Measurements from ENCODE around the gene RPS16. TPM values are rescaled to one million over a fixed set of nuclear protein-coding genes. Genes with fewer than 3 reads are reported as not detected.
A peak's percentile ranks its signal among the peaks of the same experiment; 100 is the strongest.

The RPS16 gene
- total and polyA plus RNA-seq, 9 of the 15 experiments (the other 6 are each of a cell fraction or from before 2014, with no cell fraction given): 82.6 to 3,671 (median 2,204) TPM

- TF ChIP-seq NUFIP1 (IDR thresholded peaks at IDR 0.05; ENCODE audit: partially characterized antibody) (no peak), ZNF23 (CRISPR knock-in tag; IDR thresholded peaks at IDR 0.05) (no peak), WHSC1 (IDR thresholded peaks at IDR 0.05; ENCODE audit: low read length) (no peak), HDAC8 (tag; IDR thresholded peaks at IDR 0.05) (no peak), NFRKB (IDR thresholded peaks at IDR 0.05; ENCODE audit: low read depth) (no peak), ATF7 (IDR thresholded peaks at IDR 0.05) (no peak), IRF1 (CRISPR knock-in tag; IDR thresholded peaks at IDR 0.05; ENCODE audit: borderline replicate concordance) (no peak), GATA2 (CRISPR knock-in tag; IDR thresholded peaks at IDR 0.05) (no peak), DDX20 (tag; IDR thresholded peaks at IDR 0.05; ENCODE audit: low read depth) (no peak), CUX1 (CRISPR knock-in tag; IDR thresholded peaks at IDR 0.05) (0 out of 2 replicates have a peak, but pooled peaks have one; percentile 63), ZFX (CRISPR knock-in tag; IDR thresholded peaks at IDR 0.05) (no peak), ZEB2 (IDR thresholded peaks at IDR 0.05) (0 out of 2 replicates have a peak, but pooled peaks have one; percentile 17), SMARCB1 (IDR thresholded peaks at IDR 0.05; ENCODE audit: insufficient read length, low read depth) (no peak), ARID2 (IDR thresholded peaks at IDR 0.05) (peak; percentile 91), GABPA (tag; conservative IDR thresholded peaks at IDR 0.05; ENCODE audit: low read depth) (no peak), ZNF239 (CRISPR knock-in tag; IDR thresholded peaks at IDR 0.05) (no peak), GTF2F1 (IDR thresholded peaks at IDR 0.05; ENCODE audit: low read depth, low read length) (no peak), ZNF41 (CRISPR knock-in tag; conservative IDR thresholded peaks at IDR 0.05) (no peak), TRIM28 (IDR thresholded peaks at IDR 0.05) (0 out of 2 replicates have a peak, but pooled peaks have one; percentile 34), ZNF444 (CRISPR knock-in tag; IDR thresholded peaks at IDR 0.05) (peak; percentile 54; the same call in 1 of the 2 replicates), SNIP1 (IDR thresholded peaks at IDR 0.05; ENCODE audit: low read depth) (no peak)
- TF ChIP-seq, protein P1, sequence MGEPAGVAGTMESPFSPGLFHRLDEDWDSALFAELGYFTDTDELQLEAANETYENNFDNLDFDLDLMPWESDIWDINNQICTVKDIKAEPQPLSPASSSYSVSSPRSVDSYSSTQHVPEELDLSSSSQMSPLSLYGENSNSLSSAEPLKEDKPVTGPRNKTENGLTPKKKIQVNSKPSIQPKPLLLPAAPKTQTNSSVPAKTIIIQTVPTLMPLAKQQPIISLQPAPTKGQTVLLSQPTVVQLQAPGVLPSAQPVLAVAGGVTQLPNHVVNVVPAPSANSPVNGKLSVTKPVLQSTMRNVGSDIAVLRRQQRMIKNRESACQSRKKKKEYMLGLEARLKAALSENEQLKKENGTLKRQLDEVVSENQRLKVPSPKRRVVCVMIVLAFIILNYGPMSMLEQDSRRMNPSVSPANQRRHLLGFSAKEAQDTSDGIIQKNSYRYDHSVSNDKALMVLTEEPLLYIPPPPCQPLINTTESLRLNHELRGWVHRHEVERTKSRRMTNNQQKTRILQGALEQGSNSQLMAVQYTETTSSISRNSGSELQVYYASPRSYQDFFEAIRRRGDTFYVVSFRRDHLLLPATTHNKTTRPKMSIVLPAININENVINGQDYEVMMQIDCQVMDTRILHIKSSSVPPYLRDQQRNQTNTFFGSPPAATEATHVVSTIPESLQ (CRISPR knock-in tag; IDR thresholded peaks at IDR 0.05): no peak
- TF ChIP-seq, protein P2, sequence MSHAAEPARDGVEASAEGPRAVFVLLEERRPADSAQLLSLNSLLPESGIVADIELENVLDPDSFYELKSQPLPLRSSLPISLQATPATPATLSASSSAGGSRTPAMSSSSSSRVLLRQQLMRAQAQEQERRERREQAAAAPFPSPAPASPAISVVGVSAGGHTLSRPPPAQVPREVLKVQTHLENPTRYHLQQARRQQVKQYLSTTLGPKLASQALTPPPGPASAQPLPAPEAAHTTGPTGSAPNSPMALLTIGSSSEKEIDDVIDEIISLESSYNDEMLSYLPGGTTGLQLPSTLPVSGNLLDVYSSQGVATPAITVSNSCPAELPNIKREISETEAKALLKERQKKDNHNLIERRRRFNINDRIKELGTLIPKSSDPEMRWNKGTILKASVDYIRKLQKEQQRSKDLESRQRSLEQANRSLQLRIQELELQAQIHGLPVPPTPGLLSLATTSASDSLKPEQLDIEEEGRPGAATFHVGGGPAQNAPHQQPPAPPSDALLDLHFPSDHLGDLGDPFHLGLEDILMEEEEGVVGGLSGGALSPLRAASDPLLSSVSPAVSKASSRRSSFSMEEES (CRISPR knock-in tag; IDR thresholded peaks at IDR 0.05): no peak
Observed at GRCh38 chr19:39411832-39412099, 24.0 kb downstream of the RPS16 start (continued).

Data from K562 (cell line).